WERI-Rb-1 (cell line): ENCODE measurements around the gene TRABD.

Experiments used
- DNase-seq: peaks from one replicate; pipeline ENCODE4 v3.0.0-alpha.2; 2020
- H3K27ac ChIP-seq: fragments of 250-450 bp; sonication (Bioruptor Pico); 2 replicates; pipeline ENCODE4 v1.5.1; 2020; ENCODE audit warnings: mild to moderate bottlenecking, moderate library complexity
- H3K27me3 ChIP-seq: fragments of 250-450 bp; sonication (Bioruptor Pico); 2 replicates; pipeline ENCODE4 v1.5.1; 2021; ENCODE audit warnings: mild to moderate bottlenecking, low read depth, moderate library complexity; ENCODE audit not compliant: insufficient read depth, severe bottlenecking
- H3K36me3 ChIP-seq: fragments of 250-450 bp; sonication (Bioruptor Pico); 2 replicates; pipeline ENCODE4 v1.5.1; 2020; ENCODE audit warnings: mild to moderate bottlenecking, moderate library complexity
- H3K4me3 ChIP-seq: 2 replicates; pipeline ENCODE4 v1.5.1; 2011; ENCODE audit warnings: low read depth, mild to moderate bottlenecking, control low read depth, low read length
- H3K9me3 ChIP-seq: fragments of 250-450 bp; sonication (Bioruptor Pico); 2 replicates; pipeline ENCODE4 v1.5.1; 2021; ENCODE audit warnings: mild to moderate bottlenecking, moderate library complexity; ENCODE audit not compliant: severe bottlenecking
- TF ChIP-seq, protein P1 (sequence below): IDR thresholded peaks from 2 replicates; pipeline ENCODE4 v1.5.1; 2011; ENCODE audit warnings: low read depth, mild to moderate bottlenecking, control low read depth, inconsistent platforms, low read length

TRABD gene

DNA sequence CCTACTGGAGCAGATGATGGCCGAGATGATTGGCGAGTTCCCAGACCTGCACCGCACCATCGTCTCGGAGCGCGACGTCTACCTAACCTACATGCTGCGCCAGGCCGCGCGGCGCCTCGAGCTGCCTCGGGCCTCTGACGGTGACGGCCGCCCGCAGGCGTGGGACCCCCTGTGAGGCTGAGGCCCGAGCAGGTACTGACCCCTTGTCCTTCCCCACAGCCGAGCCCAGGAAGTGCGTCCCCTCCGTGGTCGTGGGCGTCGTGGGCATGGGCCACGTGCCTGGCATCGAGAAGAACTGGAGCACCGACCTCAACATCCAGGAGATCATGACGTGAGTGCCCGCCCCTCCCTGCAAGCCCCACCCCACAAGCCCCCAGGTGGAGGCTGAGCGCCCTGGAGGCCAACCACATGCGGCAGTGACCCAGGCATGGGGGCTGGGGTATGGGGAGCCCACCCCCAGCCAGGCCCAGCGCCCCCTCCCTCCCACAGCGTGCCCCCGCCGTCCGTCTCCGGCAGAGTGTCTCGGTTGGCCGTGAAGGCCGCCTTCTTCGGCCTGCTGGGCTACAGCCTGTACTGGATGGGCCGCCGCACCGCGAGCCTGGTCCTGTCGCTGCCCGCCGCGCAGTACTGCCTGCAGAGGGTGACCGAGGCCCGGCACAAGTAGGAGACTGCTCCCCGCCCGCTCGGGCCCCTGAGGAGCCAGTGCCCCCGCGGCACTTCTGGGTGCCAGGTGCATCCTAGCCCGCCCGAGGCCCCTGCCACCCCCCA is 12.3 kb downstream of the TRABD start:
- Histone ChIP-seq H3K4me3 (no peak overlapping the region), H3K27ac (no peak overlapping the region), H3K9me3 (no peaks in the 10 kb centered on the region), H3K27me3 (no peaks in the 10 kb centered on the region), H3K36me3 (peaks cover 41% of the 10 kb centered on the region)
- TF ChIP-seq, protein P1, sequence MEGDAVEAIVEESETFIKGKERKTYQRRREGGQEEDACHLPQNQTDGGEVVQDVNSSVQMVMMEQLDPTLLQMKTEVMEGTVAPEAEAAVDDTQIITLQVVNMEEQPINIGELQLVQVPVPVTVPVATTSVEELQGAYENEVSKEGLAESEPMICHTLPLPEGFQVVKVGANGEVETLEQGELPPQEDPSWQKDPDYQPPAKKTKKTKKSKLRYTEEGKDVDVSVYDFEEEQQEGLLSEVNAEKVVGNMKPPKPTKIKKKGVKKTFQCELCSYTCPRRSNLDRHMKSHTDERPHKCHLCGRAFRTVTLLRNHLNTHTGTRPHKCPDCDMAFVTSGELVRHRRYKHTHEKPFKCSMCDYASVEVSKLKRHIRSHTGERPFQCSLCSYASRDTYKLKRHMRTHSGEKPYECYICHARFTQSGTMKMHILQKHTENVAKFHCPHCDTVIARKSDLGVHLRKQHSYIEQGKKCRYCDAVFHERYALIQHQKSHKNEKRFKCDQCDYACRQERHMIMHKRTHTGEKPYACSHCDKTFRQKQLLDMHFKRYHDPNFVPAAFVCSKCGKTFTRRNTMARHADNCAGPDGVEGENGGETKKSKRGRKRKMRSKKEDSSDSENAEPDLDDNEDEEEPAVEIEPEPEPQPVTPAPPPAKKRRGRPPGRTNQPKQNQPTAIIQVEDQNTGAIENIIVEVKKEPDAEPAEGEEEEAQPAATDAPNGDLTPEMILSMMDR = no peak
- DNase-seq = no peak

- H3K27me3 ChIP-seq = no peaks in the 10 kb centered on the region
- no peak for DNase-seq
- H3K27ac ChIP-seq = peak overlapping the region; percentile 24; the same call in 1 of the 2 replicates
- no peak overlapping the region for H3K4me3 ChIP-seq
- H3K36me3 ChIP-seq = peaks cover 47% of the 10 kb centered on the region
- H3K9me3 ChIP-seq = no peaks in the 10 kb centered on the region
- TF ChIP-seq, protein P1 = no peak
Measured at GRCh38 chr22:50198624-50199017, 12.9 kb downstream of the TRABD start.

DNA sequence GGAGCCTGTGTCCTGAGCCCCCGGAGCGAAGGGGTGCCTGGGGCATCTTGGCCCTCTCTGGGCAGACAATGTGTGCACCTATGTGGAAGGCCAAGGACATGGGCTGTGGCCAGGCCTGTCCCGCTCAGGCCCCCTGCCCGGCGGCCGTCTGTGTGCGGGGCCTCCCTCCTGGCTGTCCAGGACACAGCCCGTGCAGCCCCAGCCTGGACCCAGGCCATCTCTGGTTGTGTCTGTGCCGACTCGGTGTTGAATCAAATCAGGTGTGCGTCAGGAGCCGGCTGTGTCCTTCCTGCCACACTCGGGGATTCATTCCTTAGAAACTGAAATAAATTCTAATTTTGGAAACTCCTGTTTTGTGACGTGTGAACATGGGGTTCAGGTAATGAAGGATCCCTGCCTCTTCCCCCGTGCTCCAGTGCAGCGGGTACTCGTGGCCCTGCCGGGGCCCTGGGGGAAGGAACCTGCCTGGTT is 13.6 kb downstream of the TRABD start:
- Histone ChIP-seq H3K27ac (peak overlapping the region; percentile 87), H3K27me3 (no peaks in the 10 kb centered on the region), H3K36me3 (peaks cover 51% of the 10 kb centered on the region), H3K4me3 (no peak overlapping the region), H3K9me3 (no peaks in the 10 kb centered on the region)
- DNase-seq = no peak
- TF ChIP-seq, protein P1 = no peak

DNA sequence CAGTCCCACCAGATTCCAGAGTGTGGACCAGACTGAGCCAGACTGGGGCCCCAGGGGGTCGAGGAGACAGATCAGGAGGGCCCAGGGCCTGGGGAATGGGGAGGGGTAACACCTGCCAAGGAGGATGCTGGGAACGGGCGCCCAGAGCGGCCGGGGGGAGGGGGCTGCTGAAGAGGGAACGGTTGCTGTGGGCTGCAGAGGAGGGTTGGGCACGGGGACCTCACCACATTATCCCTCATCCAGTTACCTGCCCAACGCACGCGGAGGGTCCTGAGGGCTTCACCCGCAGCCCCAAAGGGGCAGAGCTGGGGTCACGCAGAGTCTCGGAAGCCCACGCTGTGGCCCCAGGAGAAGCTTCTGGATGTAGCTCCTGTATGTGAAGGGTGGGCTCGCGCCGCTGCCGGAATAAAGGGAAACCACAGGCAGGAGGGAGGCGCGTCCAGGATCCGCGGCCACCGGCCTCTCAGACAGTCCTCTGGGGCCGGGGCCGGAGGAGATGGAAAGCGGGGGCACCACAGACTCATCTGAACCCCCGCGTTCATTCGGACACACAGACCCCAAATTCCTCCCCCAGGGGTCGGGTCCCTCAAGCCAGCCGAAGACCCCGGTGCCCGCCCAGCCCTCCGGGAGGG is 14.2 kb downstream of the TRABD start:
- Histone ChIP-seq H3K4me3 (peak overlapping the region; percentile 74), H3K27me3 (no peaks in the 10 kb centered on the region), H3K36me3 (peaks cover 45% of the 10 kb centered on the region), H3K9me3 (no peaks in the 10 kb centered on the region), H3K27ac (peak overlapping the region; percentile 87)
- peak; percentile 68 for DNase-seq
- TF ChIP-seq, protein P1 = no peak

DNA sequence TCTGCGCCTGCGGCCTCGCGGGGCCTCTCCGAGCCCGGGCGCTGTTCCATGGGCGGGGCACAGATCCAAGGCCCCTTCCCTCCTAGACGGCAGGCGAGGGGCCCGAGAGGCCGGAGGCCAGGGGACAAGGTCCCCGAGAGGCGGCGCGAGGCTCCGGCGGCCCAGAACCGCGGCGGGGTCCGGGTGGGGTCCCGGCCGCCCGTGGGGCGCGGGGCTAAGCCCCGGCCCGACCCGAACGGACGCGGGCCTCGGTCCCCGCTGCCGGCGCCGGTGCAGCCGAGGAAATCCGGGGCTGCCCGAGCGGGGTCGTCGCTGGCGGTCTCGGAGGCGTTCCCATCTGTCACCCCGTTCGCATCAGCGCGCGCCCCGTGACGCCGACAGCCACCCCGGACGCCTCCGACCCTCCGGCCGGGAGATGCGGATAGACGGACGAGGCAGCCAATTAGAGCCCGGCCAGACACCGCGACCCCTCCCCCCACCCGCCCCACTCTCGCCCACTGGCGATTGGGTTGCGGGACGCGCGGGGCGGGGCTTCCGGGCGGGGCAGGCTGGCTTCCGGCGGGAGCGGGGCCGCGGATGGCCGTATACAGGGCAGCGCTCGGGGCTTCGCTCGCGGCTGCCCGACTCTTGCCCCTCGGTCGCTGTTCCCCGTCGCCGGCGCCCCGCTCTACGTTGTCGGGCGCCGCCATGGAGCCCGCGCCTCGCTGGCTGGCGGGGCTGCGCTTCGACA is 14.9 kb downstream of the TRABD start, which contains the start of gene SELENOO:
SELENOO (plus strand) TSS at position 551 of the 730 bp plus-strand sequence; CDS start at position 577, 26 bp downstream.
- Histone ChIP-seq H3K27ac (peak within 1 kb of the TSS; percentile 87), H3K36me3 (peaks cover 43% of the 10 kb centered on the region), H3K27me3 (no peaks in the 10 kb centered on the region), H3K4me3 (peak within 1 kb of the TSS; percentile 74), H3K9me3 (no peaks in the 10 kb centered on the region)
- TF ChIP-seq, protein P1 = no peak
- DNase-seq = peak; percentile 94
